H1 (cell line): Measurements from ENCODE around the gene C2CD4D. TPM values are rescaled to one million over a fixed set of nuclear protein-coding genes. Genes with fewer than 3 reads are reported as not detected.
A peak's percentile ranks its signal among the peaks of the same experiment; 100 is the strongest.

ENCODE experiments used
- CTCF ChIA-PET: fragments of 300-600 bp; sonication (Branson Sonifier 250); formaldehyde crosslinking; loops from one replicate; lab custom pipeline; 2021; ENCODE audit not compliant: partially characterized antibody; lab: Charles Lee
- POLR2A ChIA-PET: fragments of 300-600 bp; sonication (Branson Sonifier 250); formaldehyde crosslinking; loops from one replicate; lab custom pipeline; 2021; ENCODE audit warnings: inconsistent platforms; ENCODE audit not compliant: partially characterized antibody; lab: Charles Lee
- DNase-seq, 2 experiments: peaks; one replicate each; pipeline versions ENCODE4 v3.0.0 to v3.0.0-alpha.2; 2010 to 2022; ENCODE audit warnings: low spot score in 2 of 2, low read depth in 1 of 2, mixed read lengths in 1 of 2
- FAIRE-seq: peaks from 2 replicates; lab custom pipeline; 2011; peaks lifted over from hg19 to GRCh38; lab: Jason Lieb, UNC
- H2AFZ ChIP-seq: 2 replicates; pipeline ENCODE4 v1.8.1; 2012; ENCODE audit warnings: low read length, inconsistent platforms
- H2AK5ac ChIP-seq: 2 replicates; pipeline ENCODE4 v1.6.1; 2013; ENCODE audit warnings: low read depth, low read length
- H2BK120ac ChIP-seq: replicated peaks from 2 replicates; pipeline ENCODE3; 2013; ENCODE audit warnings: low read depth, low read length, inconsistent platforms
- H2BK12ac ChIP-seq: 2 replicates; pipeline ENCODE4 v1.6.1; 2013; ENCODE audit warnings: low read depth, low read length
- H2BK15ac ChIP-seq: 2 replicates; pipeline ENCODE4 v1.6.1; 2013; ENCODE audit warnings: low read length
- H2BK20ac ChIP-seq: 2 replicates; pipeline ENCODE4 v1.6.1; 2013; ENCODE audit warnings: low read length
- H2BK5ac ChIP-seq: 2 replicates; pipeline ENCODE4 v1.6.1; 2013; ENCODE audit warnings: low read depth, low read length
- H3K14ac ChIP-seq: 2 replicates; pipeline ENCODE4 v1.6.1; 2013; ENCODE audit warnings: inconsistent platforms; ENCODE audit not compliant: insufficient read length
- H3K18ac ChIP-seq: 2 replicates; pipeline ENCODE4 v1.6.1; 2013; ENCODE audit warnings: low read length; ENCODE audit errors: extremely low read depth
- H3K23ac ChIP-seq: 2 replicates; pipeline ENCODE4 v1.6.1; 2013; ENCODE audit warnings: inconsistent platforms; ENCODE audit not compliant: insufficient read length
- H3K23me2 ChIP-seq: 2 replicates; pipeline ENCODE4 v1.6.1; 2013; ENCODE audit warnings: low read depth, low read length
- H3K27ac ChIP-seq: 2 replicates; pipeline ENCODE4 v1.6.1; 2011; ENCODE audit warnings: low read depth, low read length, inconsistent platforms
- H3K27me3 ChIP-seq, 4 experiments: replicated peaks in 1 of 4; 1 replicate in 1 of 4; 2 replicates in 3 of 4; pipeline versions ENCODE4 v1.6.1 to v1.8.1; 2011 to 2013; ENCODE audit warnings: low read length in 3 of 4, mild to moderate bottlenecking in 3 of 4, inconsistent platforms in 2 of 4, mixed read lengths in 2 of 4, moderate library complexity in 1 of 4; ENCODE audit not compliant: control insufficient read depth in 3 of 4, insufficient read depth in 3 of 4; ENCODE audit errors: extremely low read depth in 1 of 4
- H3K36me3 ChIP-seq, 4 experiments: 2 replicates each; pipeline versions ENCODE4 v1.6.1 to v1.8.1; 2011 to 2013; ENCODE audit warnings: mild to moderate bottlenecking in 4 of 4, low read length in 3 of 4, moderate library complexity in 2 of 4, control low read depth in 1 of 4, inconsistent platforms in 1 of 4; ENCODE audit not compliant: insufficient read depth in 4 of 4, control insufficient read depth in 2 of 4
- H3K4ac ChIP-seq: replicated peaks from 2 replicates; pipeline ENCODE3; 2013; ENCODE audit warnings: low read length, low read depth, mixed read lengths, inconsistent platforms; ENCODE audit not compliant: insufficient read length
- H3K4me1 ChIP-seq, 4 experiments: replicated peaks in 1 of 4; 1 replicate in 1 of 4; 2 replicates in 3 of 4; pipeline versions ENCODE4 v1.6.1 to v1.8.1; 2011 to 2013; ENCODE audit warnings: low read length in 3 of 4, inconsistent platforms in 2 of 4, mixed read lengths in 1 of 4; ENCODE audit not compliant: insufficient read depth in 4 of 4, control insufficient read depth in 3 of 4
- H3K4me2 ChIP-seq, 2 experiments: 2 replicates each; pipeline versions ENCODE4 v1.6.1 to v1.8.1; 2011 to 2013; ENCODE audit warnings: low read depth in 2 of 2, low read length in 2 of 2, control low read depth in 1 of 2, inconsistent platforms in 1 of 2, mild to moderate bottlenecking in 1 of 2; ENCODE audit not compliant: insufficient read depth in 1 of 2
- H3K4me3 ChIP-seq, 4 experiments: fragments of 200-600, 300-600 bp in 1 of 4; sonication (generic), shearing (Covaris generic), sonication (Bioruptor Twin) in 1 of 4; 2 replicates each; pipeline versions ENCODE4 v1.5.1 to v1.8.1; 2011 to 2016; ENCODE audit warnings: low read length in 4 of 4, low read depth in 3 of 4, control low read depth in 2 of 4, inconsistent platforms in 2 of 4, mild to moderate bottlenecking in 2 of 4, mixed read lengths in 1 of 4, moderate library complexity in 1 of 4; ENCODE audit not compliant: insufficient read depth in 2 of 4; ENCODE audit errors: extremely low read depth in 1 of 4
- H3K56ac ChIP-seq: replicated peaks from 2 replicates; pipeline ENCODE3; 2013; ENCODE audit warnings: low read depth, mild to moderate bottlenecking, mixed read lengths, low read length, inconsistent platforms; ENCODE audit not compliant: insufficient read length
- H3K79me1 ChIP-seq: 2 replicates; pipeline ENCODE4 v1.6.1; 2013; ENCODE audit warnings: low read depth, low read length, control low read depth
- H3K79me2 ChIP-seq, 2 experiments: 2 replicates each; pipeline versions ENCODE4 v1.6.1 to v1.8.1; 2012 to 2013; ENCODE audit warnings: low read length in 2 of 2, mild to moderate bottlenecking in 2 of 2, inconsistent platforms in 1 of 2; ENCODE audit not compliant: insufficient read depth in 2 of 2, control insufficient read depth in 1 of 2
- H3K9ac ChIP-seq, 4 experiments: replicated peaks in 1 of 4; 1 replicate in 1 of 4; 2 replicates in 3 of 4; pipeline versions ENCODE4 v1.6.1 to v1.8.1; 2011 to 2013; ENCODE audit warnings: low read depth in 3 of 4, low read length in 3 of 4, control low read depth in 2 of 4, mild to moderate bottlenecking in 2 of 4, moderate library complexity in 2 of 4, inconsistent platforms in 1 of 4; ENCODE audit errors: extremely low read depth in 1 of 4
- H3K9me3 ChIP-seq, 2 experiments: 2 replicates each; pipeline versions ENCODE4 v1.6.1 to v1.8.1; 2012 to 2013; ENCODE audit warnings: mild to moderate bottlenecking in 2 of 2, moderate library complexity in 2 of 2, control low read depth in 1 of 2, inconsistent platforms in 1 of 2, low read depth in 1 of 2, low read length in 1 of 2, mixed read lengths in 1 of 2; ENCODE audit not compliant: insufficient read depth in 2 of 2
- H4K20me1 ChIP-seq, 2 experiments: replicated peaks in 1 of 2; 2 replicates each; pipeline versions ENCODE3 to v1.8.1; 2011 to 2013; ENCODE audit warnings: inconsistent platforms in 2 of 2, low read length in 2 of 2, mild to moderate bottlenecking in 1 of 2; ENCODE audit not compliant: insufficient read depth in 2 of 2, control insufficient read depth in 1 of 2
- H4K5ac ChIP-seq: 2 replicates; pipeline ENCODE4 v1.6.1; 2013; ENCODE audit warnings: low read length, low read depth, mixed read lengths, inconsistent platforms; ENCODE audit not compliant: insufficient read length
- H4K8ac ChIP-seq: 2 replicates; pipeline ENCODE4 v1.8.0; 2013; ENCODE audit warnings: mild to moderate bottlenecking, moderate library complexity, low read length, inconsistent platforms; ENCODE audit not compliant: insufficient read depth; ENCODE audit errors: extremely low read depth
- H4K91ac ChIP-seq: replicated peaks from 2 replicates; pipeline ENCODE3; 2013; ENCODE audit warnings: low read length, mixed read lengths, inconsistent platforms; ENCODE audit not compliant: insufficient read length
- CBX8 ChIP-seq: fragments of 300-800, 300-1000 bp; sonication (generic); IDR thresholded peaks from 2 replicates; pipeline ENCODE4 v1.7.1; 2016; ENCODE audit warnings: low read depth, low read length, borderline replicate concordance
- CEBPB ChIP-seq: IDR thresholded peaks from 2 replicates; pipeline ENCODE4 v1.6.1; 2012; ENCODE audit warnings: low read depth, low read length
- EGR1 ChIP-seq: IDR thresholded peaks from 2 replicates; pipeline ENCODE4 v1.6.1; 2011; ENCODE audit warnings: low read depth, low read length, borderline replicate concordance
- EZH2 ChIP-seq: fragments of 200-600 bp; sonication (generic); IDR thresholded peaks from 2 replicates; pipeline ENCODE4 v1.7.1; 2012; ENCODE audit warnings: low read depth, mild to moderate bottlenecking, moderate library complexity, low read length, inconsistent platforms; ENCODE audit not compliant: severe bottlenecking
- KDM1A ChIP-seq: fragments of 200-600, 300-600 bp; sonication (generic); IDR thresholded peaks from 2 replicates; pipeline ENCODE4 v1.7.1; 2016; ENCODE audit warnings: mild to moderate bottlenecking, low read length, borderline replicate concordance
- MAFK ChIP-seq: IDR thresholded peaks from 2 replicates; pipeline ENCODE4 v1.6.1; 2012; ENCODE audit warnings: low read depth, mild to moderate bottlenecking, improper control_type of control experiment, low read length
- TEAD4 ChIP-seq: IDR thresholded peaks from 2 replicates; pipeline ENCODE4 v1.6.1; 2012; ENCODE audit warnings: low read depth, low read length, inconsistent platforms, mixed read lengths
- polyA plus RNA-seq, 7 experiments: library from polyadenylated mRNA; depleted of rRNA in 3 of 7; stranded (reverse) in 5 of 7; unstranded in 2 of 7; fragments of >200 nt in 5 of 7; fragments of 200-250 nt in 2 of 7; gene quantifications; 1 replicate in 5 of 7; 2 replicates in 1 of 7; 4 replicates in 1 of 7; pipeline versions ENCODE4 v1.2.1 to v1.2.3, GENCODE V29; 2011 to 2013; ENCODE audit warnings: missing spikeins in 2 of 7, mixed read lengths in 2 of 7
- total RNA-seq: library from RNA; stranded (reverse); fragmentation: NEBNext Ultra II Directional; extraction: Animal tissue kit (Norgen Biotek cat#: 25700); gene quantifications from 2 replicates; pipeline ENCODE4 v1.2.1, GENCODE V29; 2021

The C2CD4D gene
- total and polyA plus RNA-seq, 2 of the 8 experiments (the other 6 are each of a cell fraction or from before 2014, with no cell fraction given) = 0.41 to 0.71 TPM

GRCh38 chr1:151862604-151863003 lies 23.0 kb upstream of the C2CD4D start:
- Histone ChIP-seq H3K9ac (no peak overlapping the region), H2BK5ac (no peak overlapping the region), H2BK15ac (no peak overlapping the region), H4K20me1 (peaks cover 4 to 8% of the 10 kb centered on the region in 2 experiments), H3K4me3 (no peak overlapping the region), H3K56ac (no peak overlapping the region), H4K8ac (no peak overlapping the region), H3K4me2 (no peak overlapping the region), H2BK20ac (no peak overlapping the region), H3K79me1 (no peaks in the 10 kb centered on the region), H2BK12ac (no peak overlapping the region), H3K18ac (no peak overlapping the region), H4K91ac (no peak overlapping the region), H3K23me2 (peaks cover 2% of the 10 kb centered on the region; the same call in 1 of the 2 replicates), H3K36me3 (no peaks in the 10 kb centered on the region), H3K14ac (no peak overlapping the region), H2AFZ (no peak overlapping the region), H3K27me3 (peaks cover 22 to 64% (median 49%) of the 10 kb centered on the region in 4 experiments), H3K4ac (peak overlapping the region; percentile 36), H2AK5ac (no peak overlapping the region), H3K23ac (no peak overlapping the region), H3K27ac (no peak overlapping the region), H3K9me3 (no peaks in the 10 kb centered on the region), H3K79me2 (no peaks in the 10 kb centered on the region), H3K4me1 (peaks cover 8 to 16% (median 12%) of the 10 kb centered on the region in 4 experiments), H2BK120ac (no peak overlapping the region), H4K5ac (no peak overlapping the region)
- POLR2A ChIA-PET = no interaction called here
- FAIRE-seq = no peak
- no peak for DNase-seq
- CTCF ChIA-PET = no interaction called here
- TF ChIP-seq MAFK (peak; percentile 38), KDM1A (no peak), CEBPB (no peak), EGR1 (no peak), TEAD4 (no peak), EZH2 (no peak), CBX8 (no peak)
